ENCODE measurements around the gene SSH3.

The SSH3 gene

GRCh38 chr11:67299471-67300191 lies 3.7 kb upstream of the SSH3 start:
- no peak for DNase-seq

GRCh38 chr11:67300256-67300755 lies 3.0 kb upstream of the SSH3 start:
- DNase-seq = no peak

- DNase-seq = no peak
Measured at GRCh38 chr11:67300756-67301312, 2.5 kb upstream of the SSH3 start.

- DNase-seq = no peak
Measured at GRCh38 chr11:67301313-67301921, 1.9 kb upstream of the SSH3 start.

- DNase-seq = no peak
Measured at GRCh38 chr11:67301951-67302516, 1.3 kb upstream of the SSH3 start.

- DNase-seq = no peak
Measured at GRCh38 chr11:67302571-67303131, 679 bp upstream of the SSH3 start.

GRCh38 chr11:67303835-67304411 lies 593 bp downstream of the SSH3 start:
- DNase-seq = no peak

GRCh38 chr11:67304511-67305113 lies 1.3 kb downstream of the SSH3 start:
- DNase-seq = no peak

- DNase-seq = no peak
Measured at GRCh38 chr11:67306769-67307544, 3.6 kb downstream of the SSH3 start.

GRCh38 chr11:67307545-67308001 lies 4.2 kb downstream of the SSH3 start:
- DNase-seq = no peak

GRCh38 chr11:67308031-67308866 lies 4.9 kb downstream of the SSH3 start:
- DNase-seq = no peak

- DNase-seq = no peak
Measured at GRCh38 chr11:67309166-67309565, 5.8 kb downstream of the SSH3 start.

- no peak for DNase-seq
Measured at GRCh38 chr11:67309661-67310061, 6.3 kb downstream of the SSH3 start.

GRCh38 chr11:67310246-67311050 lies 7.1 kb downstream of the SSH3 start:
- no peak for DNase-seq

- DNase-seq = no peak
Measured at GRCh38 chr11:67311051-67311555, 7.8 kb downstream of the SSH3 start.

GRCh38 chr11:67311556-67312082 lies 8.3 kb downstream of the SSH3 start:
- no peak for DNase-seq

- DNase-seq = no peak
Measured at GRCh38 chr11:67312187-67313021, 9.1 kb downstream of the SSH3 start.

- no peak for DNase-seq
Measured at GRCh38 chr11:67313125-67313890, 10.0 kb downstream of the SSH3 start.

All from SIG-M5 (cell line).